ENCODE data around the gene CHRNA4.

CHRNA4 gene

GRCh38 chr20:63362436-63363009 is 1.4 kb upstream of the CHRNA4 start:
- no peak for DNase-seq

- no peak for DNase-seq
Observed at GRCh38 chr20:63361519-63362435, 628 bp upstream of the CHRNA4 start.

- DNase-seq: no peak
Observed at GRCh38 chr20:63359937-63360849, 956 bp downstream of the CHRNA4 start.

DNA sequence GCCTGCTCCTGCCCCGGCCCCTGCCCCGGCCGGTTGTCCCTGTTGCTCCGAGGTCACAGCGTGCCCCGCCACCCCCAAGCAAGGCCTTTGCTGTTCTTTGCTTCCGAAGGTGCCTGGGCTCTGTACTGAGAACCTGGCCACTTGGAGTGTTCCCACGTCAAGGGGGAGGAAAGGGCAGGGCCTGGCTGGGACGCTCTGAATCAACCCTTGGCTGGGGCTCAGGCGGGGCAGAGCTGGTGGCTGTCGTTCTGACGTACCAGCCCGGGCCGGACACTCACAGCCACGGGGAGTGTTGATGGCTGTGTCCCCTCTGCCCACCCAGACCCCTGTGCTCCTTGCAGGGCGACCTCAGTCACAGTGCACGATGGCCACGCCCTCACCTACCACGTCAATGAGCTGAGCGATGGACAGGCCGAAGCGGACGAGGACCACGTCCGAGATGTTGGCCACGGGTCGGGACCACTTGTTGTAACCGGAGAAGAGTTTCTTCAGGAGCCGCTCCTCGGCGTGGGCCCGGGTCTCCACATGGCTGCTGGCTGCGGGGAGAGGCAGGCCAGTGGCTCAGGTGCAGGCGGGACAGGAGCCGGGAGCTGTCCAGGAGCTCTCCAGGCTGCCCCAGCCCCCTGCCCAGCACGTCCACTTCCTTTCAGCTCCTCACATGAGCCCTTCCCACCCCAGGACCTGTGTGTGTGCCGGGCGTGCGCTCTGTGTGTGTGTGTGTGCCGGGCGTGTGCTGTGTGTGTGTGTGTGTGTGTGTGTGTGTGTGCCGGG is 1.8 kb downstream of the CHRNA4 start:
- no peak for DNase-seq

DNA sequence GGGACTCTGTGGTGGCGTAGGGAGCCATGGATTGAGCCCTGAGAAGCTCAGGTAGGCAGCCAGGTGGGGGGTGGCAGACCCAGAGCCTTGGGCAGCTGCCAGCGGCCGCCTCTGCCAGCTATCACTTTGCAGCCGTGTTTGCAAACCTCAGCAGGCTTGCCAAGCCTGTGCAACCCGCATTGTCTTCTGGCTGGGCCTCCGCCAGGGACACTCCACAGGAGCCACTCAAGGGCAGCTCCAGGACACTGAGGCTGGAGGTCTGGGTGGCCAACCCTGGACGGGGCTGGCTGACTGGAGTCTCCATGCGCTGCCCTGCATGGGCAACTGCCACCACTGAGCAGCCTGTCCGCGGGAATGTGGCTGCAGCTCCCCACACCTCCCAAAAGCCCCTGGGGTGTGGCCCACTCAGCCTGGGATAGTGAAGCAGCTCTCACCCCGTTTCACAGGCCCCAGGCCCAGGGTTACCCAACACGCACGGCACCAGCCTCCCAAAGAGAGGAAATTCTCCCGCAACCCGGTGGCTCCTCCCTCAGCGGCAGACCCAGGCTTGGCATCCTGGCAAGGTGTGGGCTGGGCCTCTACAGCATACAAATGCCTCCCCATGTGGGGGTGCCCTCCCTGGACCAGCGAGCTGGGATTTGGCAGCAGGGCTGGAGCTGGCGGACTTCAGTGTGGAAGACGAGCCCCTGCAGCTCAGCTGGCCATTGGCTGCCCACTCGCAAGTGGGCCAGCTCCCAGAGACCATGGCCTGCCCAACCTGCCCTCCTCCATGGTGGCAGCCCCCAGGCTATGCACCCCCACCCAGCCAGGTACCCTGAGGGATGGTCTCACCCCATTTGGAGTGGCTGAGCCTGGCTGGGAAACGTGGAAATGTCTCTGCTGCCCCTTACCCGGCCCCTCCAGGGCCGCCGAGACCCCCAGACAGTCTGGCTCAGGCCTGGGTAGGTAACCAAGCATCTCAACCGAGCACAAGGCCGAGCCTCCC is 2.9 kb downstream of the CHRNA4 start:
- DNase-seq: no peak

DNA sequence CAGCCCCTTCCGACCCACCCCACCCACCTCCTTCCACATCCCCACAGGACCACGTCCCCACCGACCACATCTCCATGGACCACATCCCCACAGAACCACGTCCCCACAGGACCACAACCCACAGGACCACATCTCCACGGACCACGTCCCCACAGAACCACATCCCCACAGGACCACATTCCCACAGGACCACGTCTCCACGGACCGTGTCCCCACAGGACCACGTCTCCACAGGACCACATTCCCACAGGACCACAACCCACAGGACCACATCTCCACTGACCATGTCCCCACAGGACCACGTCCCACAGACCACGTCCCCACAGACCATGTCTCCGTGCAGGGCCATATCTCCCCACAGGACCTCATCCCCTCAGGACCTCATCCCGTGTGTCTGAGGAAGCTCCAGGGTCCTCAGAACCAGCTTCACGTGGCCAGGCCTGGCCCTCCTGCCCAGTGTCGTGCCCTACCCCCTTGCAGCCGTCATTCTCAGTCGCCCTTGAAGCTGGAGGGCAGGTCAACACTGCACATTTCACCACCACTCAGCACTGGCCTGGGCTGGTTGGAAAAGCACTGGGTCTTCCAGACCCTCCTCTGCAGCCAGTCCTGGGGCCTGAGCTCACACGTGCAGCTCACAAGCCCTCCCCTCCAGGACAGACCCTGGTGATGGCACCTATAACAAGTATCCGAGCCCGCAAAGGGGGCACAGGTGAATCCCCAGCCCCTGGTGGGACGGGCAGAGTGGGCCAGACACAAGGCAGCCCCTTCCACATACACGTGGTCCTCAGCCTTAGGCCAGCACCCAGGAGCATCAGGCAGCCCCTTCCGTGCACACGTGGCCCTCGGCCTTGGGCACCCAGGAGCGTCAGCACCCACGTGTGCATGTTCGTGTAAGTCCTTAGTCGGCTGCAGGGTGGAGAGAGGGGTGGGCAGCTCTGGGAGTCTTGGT is 3.9 kb downstream of the CHRNA4 start:
- no peak for DNase-seq

DNA sequence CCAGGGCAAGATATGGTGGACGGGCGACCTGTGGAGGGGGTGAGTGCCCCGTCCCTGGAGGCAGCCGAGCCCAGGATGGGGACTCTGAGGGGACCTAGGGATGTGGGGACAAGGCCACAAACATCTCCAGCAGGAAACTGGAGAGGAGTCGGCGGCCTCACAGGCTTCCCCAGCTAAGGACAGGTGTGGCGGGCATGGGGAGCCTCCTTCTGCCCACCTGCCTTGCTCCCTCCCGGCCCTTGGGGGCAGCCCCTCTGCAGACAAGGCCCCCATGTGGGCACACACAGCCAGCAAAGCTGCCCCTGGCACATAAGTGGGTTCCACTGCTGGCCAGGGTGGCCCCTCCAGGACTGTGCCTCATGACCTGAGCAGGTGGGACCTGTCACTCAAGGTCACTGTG is 4.6 kb downstream of the CHRNA4 start:
- no peak for DNase-seq

DNA sequence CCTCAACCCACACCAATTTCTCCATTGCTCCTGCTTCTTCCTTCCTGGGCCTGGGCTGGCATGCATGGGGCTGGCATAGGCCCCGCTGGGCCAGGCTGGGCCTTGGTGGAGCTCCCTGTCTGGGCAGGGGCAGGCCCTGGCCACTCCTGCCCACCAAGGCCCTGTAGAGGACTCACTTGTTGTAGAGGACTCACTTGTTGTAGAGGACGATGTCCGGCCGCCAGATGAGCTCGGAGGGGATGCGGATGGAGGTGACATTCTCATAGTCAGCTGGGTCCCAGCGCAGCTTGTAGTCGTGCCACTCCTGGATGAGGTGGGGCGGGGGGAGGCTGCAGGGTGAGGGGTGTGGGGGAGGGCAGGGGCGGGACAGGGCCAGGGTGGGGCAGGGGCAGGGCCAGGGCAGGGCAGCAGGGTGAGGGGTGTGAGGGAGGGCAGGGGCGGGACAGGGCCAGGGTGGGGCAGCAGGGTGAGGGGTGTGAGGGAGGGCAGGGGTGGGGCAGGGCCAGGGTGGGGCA is 5.3 kb downstream of the CHRNA4 start:
- DNase-seq: no peak

- DNase-seq: no peak
Observed at GRCh38 chr20:63354636-63355350, 6.4 kb downstream of the CHRNA4 start.

DNA sequence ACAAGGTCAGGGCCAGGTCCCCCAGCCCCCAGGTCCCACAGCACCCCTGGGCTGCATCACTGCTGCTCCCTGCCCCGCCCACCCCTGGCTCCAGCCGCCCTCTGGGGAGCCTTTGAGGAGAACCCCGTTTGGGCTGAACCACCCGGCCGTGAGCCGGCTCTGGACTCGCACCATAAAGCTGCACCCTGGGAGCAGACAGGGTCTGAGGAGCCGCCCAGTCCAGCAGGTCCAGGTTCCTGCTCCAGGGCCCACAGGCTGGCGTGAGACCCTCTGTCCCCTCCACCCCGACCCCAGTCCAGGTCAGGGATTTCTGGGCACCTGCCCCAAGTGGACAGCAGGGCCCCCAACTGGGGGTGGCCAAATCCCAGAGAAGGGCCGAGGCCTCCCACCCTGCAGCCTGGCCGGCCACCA is 8.3 kb downstream of the CHRNA4 start:
- DNase-seq: no peak

GRCh38 chr20:63351811-63352591 is 9.1 kb downstream of the CHRNA4 start:
- no peak for DNase-seq

- DNase-seq: no peak
Observed at GRCh38 chr20:63351326-63351700, 9.8 kb downstream of the CHRNA4 start.

GRCh38 chr20:63350597-63351325 is 10.4 kb downstream of the CHRNA4 start:
- no peak for DNase-seq

DNA sequence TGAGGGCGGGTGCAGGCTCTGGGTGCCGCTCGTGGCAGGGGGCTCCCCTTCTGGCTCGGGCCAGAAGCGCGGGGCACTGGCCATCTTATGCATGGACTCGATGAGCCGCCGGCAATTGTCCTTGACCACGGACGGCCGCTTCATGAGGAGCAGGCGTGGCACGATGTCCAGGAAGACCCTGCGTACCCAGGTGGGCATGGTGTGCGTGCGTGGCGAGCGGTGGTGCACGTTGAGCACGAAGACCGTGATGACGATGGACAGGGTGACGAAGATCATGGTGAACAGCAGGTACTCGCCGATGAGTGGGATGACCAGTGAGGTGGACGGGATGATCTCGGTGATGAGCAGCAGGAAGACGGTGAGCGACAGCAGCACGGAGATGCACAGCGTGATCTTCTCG is 11.0 kb downstream of the CHRNA4 start:
- no peak for DNase-seq

- DNase-seq: no peak
Observed at GRCh38 chr20:63349516-63349895, 11.6 kb downstream of the CHRNA4 start.

DNA sequence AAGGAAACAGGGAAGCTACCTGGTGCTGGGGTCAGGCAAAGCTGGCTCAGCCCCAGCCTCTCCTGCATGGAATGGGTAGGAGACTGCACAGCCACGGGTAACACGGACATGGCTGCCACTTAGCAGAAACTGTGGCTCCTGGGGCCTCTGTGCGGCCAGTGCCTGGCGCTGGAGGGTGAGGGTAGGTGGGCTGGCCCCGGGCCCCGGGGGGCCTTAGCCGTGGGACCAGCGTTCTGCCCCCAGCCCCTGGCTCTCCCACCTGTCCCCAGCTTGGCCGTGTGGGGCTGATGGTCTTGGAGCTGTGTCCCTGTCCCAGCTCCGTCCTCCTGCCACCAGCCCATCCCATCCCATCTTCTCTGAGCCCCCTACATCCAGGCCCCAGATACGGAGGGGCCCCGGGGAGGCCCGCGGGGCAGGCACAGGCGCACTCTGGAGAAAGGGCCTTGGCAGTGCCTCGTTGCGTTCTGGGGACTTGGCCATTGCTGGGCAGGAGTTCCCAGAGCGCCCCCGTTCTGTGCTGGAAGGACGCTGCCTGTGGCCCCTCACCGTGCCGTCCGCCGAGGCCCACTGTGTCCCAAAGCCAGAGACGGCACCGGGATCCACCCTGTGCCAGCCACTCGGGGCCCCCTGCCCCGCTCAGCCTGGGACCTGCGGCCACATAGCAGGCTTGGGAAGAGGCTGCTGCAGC is 12.2 kb downstream of the CHRNA4 start:
- no peak for DNase-seq
